HG03280 (cell line): Measurements from ENCODE around the gene LUZP4.
"Not testable (repeated sequence)": the region's sequence is repeated elsewhere in the genome, so short reads cannot be mapped to it uniquely, and the experiment has no call there.

Experiments
- ATAC-seq: cut with Tn5 transposase; IDR thresholded peaks from one replicate; pipeline ENCODE4 v1.9.1; 2021; ENCODE audit warnings: mild to moderate bottlenecking, moderate library complexity; ENCODE audit not compliant: unreplicated experiment

Gene LUZP4

GRCh38 chrX:115289465-115289864 lies at the start of gene LUZP4:
TSS of gene LUZP4 (plus strand) at chrX:115289715. CDS start at chrX:115289760, 45 bp downstream.
- no peak for ATAC-seq

- no peak for ATAC-seq
Measured at GRCh38 chrX:115251458-115252233, 37.9 kb upstream of the LUZP4 start.

GRCh38 chrX:115255003-115255402 lies 34.5 kb upstream of the LUZP4 start:
- ATAC-seq = no peak

GRCh38 chrX:115257711-115258110 lies 31.8 kb upstream of the LUZP4 start:
- no peak for ATAC-seq

- no peak for ATAC-seq
Measured at GRCh38 chrX:115259238-115259875, 30.2 kb upstream of the LUZP4 start.

GRCh38 chrX:115260330-115260729 lies 29.2 kb upstream of the LUZP4 start:
- no peak for ATAC-seq

- ATAC-seq = no peak
Measured at GRCh38 chrX:115261148-115261547, 28.4 kb upstream of the LUZP4 start.

GRCh38 chrX:115264009-115264408 lies 25.5 kb upstream of the LUZP4 start:
- no peak for ATAC-seq

- ATAC-seq = no peak
Measured at GRCh38 chrX:115266300-115266699, 23.2 kb upstream of the LUZP4 start.

GRCh38 chrX:115268421-115268820 lies 21.1 kb upstream of the LUZP4 start:
- no peak for ATAC-seq

- no peak for ATAC-seq
Measured at GRCh38 chrX:115269051-115269683, 20.3 kb upstream of the LUZP4 start.

- no peak for ATAC-seq
Measured at GRCh38 chrX:115284877-115285276, 4.6 kb upstream of the LUZP4 start.

- ATAC-seq = no peak
Measured at GRCh38 chrX:115297189-115297588, 7.7 kb downstream of the LUZP4 start.

GRCh38 chrX:115311139-115311538 lies 21.6 kb downstream of the LUZP4 start:
- no peak for ATAC-seq

GRCh38 chrX:115311601-115312001 lies 22.1 kb downstream of the LUZP4 start:
- ATAC-seq = no peak

- no peak for ATAC-seq
Measured at GRCh38 chrX:115318139-115318538, 28.6 kb downstream of the LUZP4 start.

GRCh38 chrX:115322375-115322774 lies 32.9 kb downstream of the LUZP4 start:
- no peak for ATAC-seq

GRCh38 chrX:115324194-115324593 lies 34.7 kb downstream of the LUZP4 start:
- ATAC-seq = no peak

- ATAC-seq = not testable (repeated sequence)
Measured at GRCh38 chrX:115329282-115329681, 39.8 kb downstream of the LUZP4 start.

GRCh38 chrX:115330498-115331168 lies 41.1 kb downstream of the LUZP4 start:
- ATAC-seq = no peak

- ATAC-seq = no peak
Measured at GRCh38 chrX:115332832-115333231, 43.3 kb downstream of the LUZP4 start.
